IPS-18a (cell line): ENCODE data around the gene RBMS3.
"Not testable (repeated sequence)": the region's sequence is repeated elsewhere in the genome, so short reads cannot be mapped to it uniquely, and the experiment has no call there.

ENCODE experiments used
- H3K27ac ChIP-seq: one replicate; pipeline ENCODE4 v1.5.1; 2013; ENCODE audit warnings: low read length
- H3K27me3 ChIP-seq: one replicate; pipeline ENCODE4 v1.6.1; 2013; ENCODE audit warnings: mild to moderate bottlenecking, low read length; ENCODE audit not compliant: control insufficient read depth, insufficient read depth
- H3K36me3 ChIP-seq: one replicate; pipeline ENCODE4 v1.6.1; 2013; ENCODE audit warnings: low read depth, low read length; ENCODE audit not compliant: control insufficient read depth
- H3K4me1 ChIP-seq: one replicate; pipeline ENCODE4 v1.6.1; 2013; ENCODE audit warnings: low read depth, low read length; ENCODE audit not compliant: control insufficient read depth
- H3K4me3 ChIP-seq: one replicate; pipeline ENCODE4 v1.5.1; 2013; ENCODE audit warnings: low read length
- H3K9ac ChIP-seq: one replicate; pipeline ENCODE4 v1.6.1; 2013; ENCODE audit warnings: mild to moderate bottlenecking, low read length, moderate library complexity
- H3K9me3 ChIP-seq: one replicate; pipeline ENCODE4 v1.6.1; 2013; ENCODE audit warnings: low read depth, low read length; ENCODE audit not compliant: control insufficient read depth

The RBMS3 gene

DNA sequence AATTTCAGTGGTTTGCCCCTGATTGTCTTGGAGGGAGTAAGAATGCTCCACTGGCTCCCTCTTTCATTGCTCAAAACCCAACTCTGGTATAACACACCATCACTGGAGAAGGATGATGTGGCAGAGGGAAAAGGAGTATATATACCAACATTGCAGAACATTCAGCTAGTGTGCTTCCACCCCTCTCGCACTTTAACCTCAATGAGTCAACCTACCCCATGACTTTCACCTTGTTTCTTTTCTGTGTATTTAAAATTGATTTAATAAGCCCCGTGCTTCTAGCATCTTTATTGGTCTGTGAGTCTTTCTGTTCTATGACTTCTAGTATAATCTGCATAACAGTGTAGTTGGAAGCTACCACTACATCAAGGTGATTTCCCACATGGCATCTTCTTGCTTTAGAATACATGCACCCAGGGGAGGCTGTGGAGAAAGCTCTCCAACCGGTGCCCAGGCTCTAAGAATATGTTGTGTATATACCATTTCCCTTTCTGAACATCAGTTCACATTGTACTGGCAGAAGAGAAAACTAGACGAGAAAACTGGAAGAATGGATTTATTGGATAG lies 730.4 kb downstream of the RBMS3 start:
- Histone ChIP-seq H3K4me3 (no peak overlapping the region), H3K9me3 (no peaks in the 10 kb centered on the region), H3K4me1 (no peaks in the 10 kb centered on the region), H3K27me3 (no peaks in the 10 kb centered on the region), H3K9ac (no peak overlapping the region), H3K27ac (no peak overlapping the region), H3K36me3 (no peaks in the 10 kb centered on the region)

DNA sequence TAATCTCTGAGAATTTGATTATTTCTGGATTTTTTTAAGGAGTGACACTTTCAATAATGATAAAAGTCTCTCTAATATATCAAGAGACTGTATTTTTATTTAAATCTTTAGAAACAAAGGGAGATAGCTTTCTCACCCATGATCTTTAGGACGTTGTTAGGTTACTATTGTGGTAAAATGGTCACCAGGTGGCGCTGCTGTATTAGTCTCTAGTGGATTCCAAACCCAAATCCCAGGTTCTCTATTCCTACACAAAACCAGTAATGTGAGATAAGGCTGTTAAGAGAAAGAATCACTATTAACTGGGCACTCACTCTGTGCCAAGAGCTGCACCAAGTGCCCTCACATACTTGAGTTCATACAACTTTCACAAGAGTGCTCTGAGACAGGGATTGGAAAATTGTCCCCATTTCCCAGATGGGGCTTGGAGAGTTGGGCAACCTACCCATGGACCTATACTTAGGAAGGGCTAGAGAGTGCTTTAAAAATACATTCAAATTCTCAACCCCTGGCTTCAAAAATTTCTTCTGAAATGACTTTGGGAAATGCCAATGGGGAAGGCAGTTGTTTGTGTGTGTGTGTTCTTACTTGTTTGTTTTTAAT lies 732.2 kb downstream of the RBMS3 start:
- no peaks in the 10 kb centered on the region for H3K9me3 ChIP-seq
- H3K9ac ChIP-seq = no peak overlapping the region
- H3K36me3 ChIP-seq = no peaks in the 10 kb centered on the region
- H3K27ac ChIP-seq = no peak overlapping the region
- no peak overlapping the region for H3K4me3 ChIP-seq
- no peaks in the 10 kb centered on the region for H3K4me1 ChIP-seq
- no peaks in the 10 kb centered on the region for H3K27me3 ChIP-seq

DNA sequence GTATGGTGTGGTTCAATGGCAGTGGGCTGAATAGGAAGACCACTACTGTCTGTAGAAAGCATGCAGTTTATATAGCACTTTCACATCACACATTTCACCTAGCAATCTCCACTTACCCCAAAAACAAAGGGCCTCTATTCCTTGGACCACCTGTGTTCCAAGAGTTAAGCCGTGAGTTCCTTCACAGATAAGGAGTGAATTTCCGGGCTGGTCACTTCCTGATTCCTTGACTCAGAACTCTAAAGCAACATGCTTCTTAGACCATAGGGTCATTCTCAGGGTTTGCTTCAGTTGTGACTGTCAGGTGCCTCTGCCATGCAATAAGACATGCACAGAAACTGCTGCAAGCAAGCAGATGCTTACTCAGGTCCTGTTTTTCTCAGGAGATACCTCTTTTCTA lies 737.0 kb downstream of the RBMS3 start:
- Histone ChIP-seq H3K9me3 (no peaks in the 10 kb centered on the region), H3K4me1 (no peaks in the 10 kb centered on the region), H3K27ac (no peak overlapping the region), H3K9ac (no peak overlapping the region), H3K27me3 (no peaks in the 10 kb centered on the region), H3K36me3 (no peaks in the 10 kb centered on the region), H3K4me3 (no peak overlapping the region)

DNA sequence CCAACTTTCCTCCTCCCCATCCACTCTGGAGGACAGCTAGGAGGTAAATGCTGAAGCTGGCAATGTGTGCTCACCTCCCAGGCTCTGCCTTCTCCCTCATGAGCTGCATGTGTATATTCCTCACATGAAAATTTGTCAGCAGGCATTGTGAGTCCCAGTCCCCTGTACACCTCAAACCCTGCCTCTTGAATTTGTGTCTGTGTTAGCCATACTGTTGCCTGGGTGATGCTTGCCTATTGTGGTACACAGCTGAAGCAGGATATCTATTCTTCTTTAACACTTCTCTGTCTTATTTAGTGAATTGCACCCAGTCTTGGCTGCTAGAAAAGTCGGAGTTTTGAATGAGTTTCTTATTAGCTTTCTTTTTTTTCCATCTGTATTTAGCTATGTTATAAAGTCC lies 739.5 kb downstream of the RBMS3 start:
- no peaks in the 10 kb centered on the region for H3K27me3 ChIP-seq
- no peaks in the 10 kb centered on the region for H3K36me3 ChIP-seq

GRCh38 chr3:30024466-30024865 lies 743.6 kb downstream of the RBMS3 start:
- no peaks in the 10 kb centered on the region for H3K4me1 ChIP-seq
- no peaks in the 10 kb centered on the region for H3K36me3 ChIP-seq
- H3K27ac ChIP-seq = no peak overlapping the region
- no peak overlapping the region for H3K4me3 ChIP-seq
- no peaks in the 10 kb centered on the region for H3K27me3 ChIP-seq
- no peaks in the 10 kb centered on the region for H3K9me3 ChIP-seq
- no peak overlapping the region for H3K9ac ChIP-seq

More for the DNA sequence above, 739.5 kb downstream of the RBMS3 start:
- Histone ChIP-seq H3K9me3 (no peaks in the 10 kb centered on the region), H3K9ac (no peak overlapping the region), H3K27ac (no peak overlapping the region), H3K4me1 (no peaks in the 10 kb centered on the region), H3K4me3 (no peak overlapping the region)

GRCh38 chr3:30026851-30027250 lies 746.0 kb downstream of the RBMS3 start:
- Histone ChIP-seq H3K4me3 (no peak overlapping the region), H3K27me3 (no peaks in the 10 kb centered on the region), H3K36me3 (no peaks in the 10 kb centered on the region), H3K9me3 (no peaks in the 10 kb centered on the region), H3K9ac (no peak overlapping the region), H3K4me1 (no peaks in the 10 kb centered on the region), H3K27ac (no peak overlapping the region)

DNA sequence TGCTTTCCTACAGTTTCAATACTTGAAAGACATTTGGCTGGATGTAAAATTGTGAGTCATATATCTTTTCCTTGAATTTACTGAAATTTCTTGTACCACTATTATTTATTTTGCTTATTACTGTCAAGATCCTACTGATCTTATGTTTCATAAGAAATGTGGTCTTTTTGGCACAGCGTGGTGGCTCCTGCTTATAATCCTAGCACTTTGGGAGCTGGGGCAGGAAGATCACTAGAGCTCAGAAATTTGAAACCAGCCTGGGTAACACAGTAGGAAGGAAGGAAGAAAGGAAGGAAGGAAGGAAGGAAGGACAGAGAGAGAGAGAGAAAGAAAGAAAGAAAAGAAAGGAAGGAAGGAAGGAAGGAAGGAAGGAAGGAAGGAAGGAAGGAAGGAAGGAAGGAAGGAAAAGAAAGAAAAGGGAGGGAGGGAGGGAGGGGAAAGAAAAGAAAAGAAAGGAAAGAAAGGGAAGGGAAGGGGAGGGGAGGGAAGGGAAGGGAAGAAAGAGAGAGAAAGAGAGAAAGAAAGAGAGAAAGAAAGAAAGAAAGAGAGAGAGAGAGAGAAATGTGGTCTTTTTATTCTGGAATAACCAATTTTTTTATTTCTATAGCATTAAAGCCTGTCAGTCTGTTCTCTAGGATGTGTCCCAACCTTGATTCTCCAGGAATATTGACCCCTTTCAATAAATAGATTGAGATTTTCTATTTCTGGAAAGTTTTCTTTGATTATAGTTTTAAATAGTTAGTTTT lies 753.5 kb downstream of the RBMS3 start:
- H3K4me3 ChIP-seq = no peak overlapping the region
- no peaks in the 10 kb centered on the region for H3K9me3 ChIP-seq
- no peaks in the 10 kb centered on the region for H3K36me3 ChIP-seq
- no peak overlapping the region for H3K27ac ChIP-seq
- no peaks in the 10 kb centered on the region for H3K27me3 ChIP-seq
- H3K4me1 ChIP-seq = no peaks in the 10 kb centered on the region
- no peak overlapping the region for H3K9ac ChIP-seq

DNA sequence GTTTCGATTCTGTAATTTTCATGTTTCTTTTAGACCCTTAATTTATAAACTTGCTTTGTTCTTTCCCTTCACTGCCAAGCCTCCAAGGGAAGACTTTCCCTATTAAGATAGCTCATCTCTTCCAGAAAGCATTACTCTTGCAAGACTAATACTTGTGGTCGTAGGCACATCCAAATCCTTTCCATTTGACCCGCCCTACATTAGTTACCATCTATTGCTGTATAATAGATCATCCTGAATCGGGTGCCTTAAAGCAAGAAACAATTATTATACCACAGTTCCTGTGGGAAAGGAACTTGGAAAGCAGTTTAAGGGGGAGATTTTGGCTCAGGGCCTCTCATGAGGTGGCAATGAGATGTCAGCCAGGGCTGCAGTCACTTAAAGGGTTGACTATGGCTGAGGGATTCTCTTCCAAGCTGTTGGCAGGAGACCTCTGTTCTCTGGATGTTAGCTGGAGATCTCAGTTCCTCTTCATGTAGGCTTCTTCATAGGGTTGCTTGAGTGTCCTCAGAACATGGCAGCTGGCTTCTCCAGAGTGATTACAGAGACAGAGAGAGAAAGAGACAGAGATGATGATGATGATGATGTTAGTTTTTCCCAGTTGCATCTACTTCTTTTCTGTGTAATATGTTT lies 755.2 kb downstream of the RBMS3 start:
- Histone ChIP-seq H3K9ac (no peak overlapping the region), H3K4me1 (no peaks in the 10 kb centered on the region), H3K9me3 (no peaks in the 10 kb centered on the region), H3K27me3 (no peaks in the 10 kb centered on the region), H3K27ac (no peak overlapping the region), H3K36me3 (no peaks in the 10 kb centered on the region), H3K4me3 (no peak overlapping the region)

- Histone ChIP-seq H3K9ac (no peak overlapping the region), H3K4me1 (peaks cover 20% of the 10 kb centered on the region), H3K9me3 (no peaks in the 10 kb centered on the region), H3K36me3 (no peaks in the 10 kb centered on the region), H3K27ac (no peak overlapping the region), H3K27me3 (no peaks in the 10 kb centered on the region), H3K4me3 (no peak overlapping the region)
These were observed 759.3 kb downstream of the RBMS3 start for GRCh38 chr3:30040126-30040525.

DNA sequence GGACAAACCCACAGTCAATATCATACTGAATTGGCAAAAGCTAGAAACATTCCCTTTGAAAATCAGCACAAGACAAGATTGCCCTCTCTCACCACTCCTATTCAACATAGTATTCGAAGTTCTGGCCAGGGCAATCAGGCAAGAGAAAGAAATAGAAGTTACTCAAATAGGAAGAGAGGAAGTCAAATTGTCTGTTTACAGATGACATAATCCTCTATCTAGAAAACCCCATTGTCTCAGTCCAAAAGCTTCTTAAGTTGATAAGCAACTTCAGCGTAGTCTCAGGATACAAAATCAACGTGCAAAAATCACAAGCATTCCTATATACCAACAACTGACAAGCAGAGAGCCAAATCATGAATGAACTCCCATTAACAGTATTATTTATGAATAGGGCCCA lies 760.6 kb downstream of the RBMS3 start:
- not testable (repeated sequence) for H3K36me3 ChIP-seq, H3K9me3 ChIP-seq, H3K27me3 ChIP-seq, H3K27ac ChIP-seq, H3K9ac ChIP-seq, H3K4me3 ChIP-seq
- peaks cover 20% of the 10 kb centered on the region for H3K4me1 ChIP-seq

- Histone ChIP-seq H3K4me1 (peaks cover 20% of the 10 kb centered on the region), H3K4me3 (no peak overlapping the region), H3K36me3 (no peaks in the 10 kb centered on the region), H3K27me3 (no peaks in the 10 kb centered on the region), H3K27ac (no peak overlapping the region), H3K9me3 (no peaks in the 10 kb centered on the region), H3K9ac (no peak overlapping the region)
These were observed 761.5 kb downstream of the RBMS3 start for GRCh38 chr3:30042274-30042859.
